Mucosa of gallbladder (tissue), 1 donor: ENCODE measurements around the gene DPH1. TPM values are rescaled to one million over a fixed set of nuclear protein-coding genes. Genes with fewer than 3 reads are reported as not detected.
A peak's percentile ranks its signal among the peaks of the same experiment; 100 is the strongest.

Experiments used
- DNase-seq: peaks from one replicate; pipeline ENCODE4 v3.0.0-alpha.2; 2020; ENCODE audit warnings: low spot score
- total RNA-seq: library from RNA; stranded (reverse); gene quantifications from one replicate; pipeline ENCODE4 v1.2.1, GENCODE V29; 2021
- donor health status: DM: no; HTN: no; CAD: no.

Gene DPH1
- total RNA-seq, 1 donor from 2014 or later: 51.5 TPM

GRCh38 chr17:2027528-2028233, 2.3 kb upstream of the DPH1 start:
- DNase-seq: no peak

GRCh38 chr17:2028234-2028614, 1.7 kb upstream of the DPH1 start:
- no peak for DNase-seq

GRCh38 chr17:2028737-2029136, 1.2 kb upstream of the DPH1 start:
- DNase-seq: no peak

GRCh38 chr17:2030779-2031163, 818 bp downstream of the DPH1 start:
- no peak for DNase-seq

- DNase-seq: no peak
Measured at GRCh38 chr17:2033153-2033552, 3.2 kb downstream of the DPH1 start.

- DNase-seq: no peak
Measured at GRCh38 chr17:2034157-2034556, 4.2 kb downstream of the DPH1 start.

- no peak for DNase-seq
Measured at GRCh38 chr17:2034806-2035540, 5.0 kb downstream of the DPH1 start.

GRCh38 chr17:2035541-2036488, 5.9 kb downstream of the DPH1 start:
- no peak for DNase-seq

- DNase-seq: no peak
Measured at GRCh38 chr17:2037155-2037554, 7.2 kb downstream of the DPH1 start.

GRCh38 chr17:2040219-2040827, 10.4 kb downstream of the DPH1 start:
- DNase-seq: no peak

- no peak for DNase-seq
Measured at GRCh38 chr17:2040942-2041560, 11.1 kb downstream of the DPH1 start.

- peak; percentile 96 for DNase-seq
Measured at GRCh38 chr17:2041561-2042389, 11.8 kb downstream of the DPH1 start, which contains the start of gene OVCA2. TSS of gene OVCA2 (plus strand) at chr17:2042022. CDS start at chr17:2042048, 26 bp downstream.

GRCh38 chr17:2042390-2042847, 12.5 kb downstream of the DPH1 start:
- DNase-seq: no peak

GRCh38 chr17:2042933-2043332, 13.0 kb downstream of the DPH1 start:
- DNase-seq: no peak

- no peak for DNase-seq
Measured at GRCh38 chr17:2043785-2044184, 13.8 kb downstream of the DPH1 start.

- no peak for DNase-seq
Measured at GRCh38 chr17:2044263-2044894, 14.4 kb downstream of the DPH1 start.

- DNase-seq: no peak
Measured at GRCh38 chr17:2047590-2047989, 17.6 kb downstream of the DPH1 start.

GRCh38 chr17:2048805-2049204, 18.9 kb downstream of the DPH1 start:
- no peak for DNase-seq
